Fibroblast of villous mesenchyme (primary cell): ENCODE results near the gene E2F8. TPM values are rescaled to one million over a fixed set of nuclear protein-coding genes. Genes with fewer than 3 reads are reported as not detected.

Source experiments
- DNase-seq: peaks from one replicate; pipeline ENCODE4 v3.0.0-alpha.2; 2010; ENCODE audit warnings: low read depth
- H3K4me3 ChIP-seq: 2 replicates; pipeline ENCODE4 v1.5.1; 2011; ENCODE audit warnings: low read depth, mild to moderate bottlenecking, low read length
- CTCF ChIP-seq: IDR thresholded peaks from 2 replicates; pipeline ENCODE4 v1.5.1; 2012; ENCODE audit warnings: low read depth, mild to moderate bottlenecking, low read length; ENCODE audit not compliant: insufficient read depth
- total RNA-seq: library from RNA; depleted of rRNA; stranded (reverse); fragments of >200 nt; gene quantifications from 2 replicates; pipeline ENCODE4 v1.2.3, GENCODE V29; 2012

The E2F8 gene
- total RNA-seq, 1 donor: 2.2 TPM

GRCh38 chr11:19187833-19188258 lies 52.9 kb downstream of the E2F8 start:
- DNase-seq: no peak
- no peak overlapping the region for H3K4me3 ChIP-seq
- no peak for TF ChIP-seq CTCF

- no peak for TF ChIP-seq CTCF
- DNase-seq: no peak
- no peak overlapping the region for H3K4me3 ChIP-seq
These were observed 53.5 kb downstream of the E2F8 start for GRCh38 chr11:19187114-19187832.

- DNase-seq: no peak
- H3K4me3 ChIP-seq: no peak overlapping the region
- TF ChIP-seq CTCF: no peak
These were observed 55.2 kb downstream of the E2F8 start for GRCh38 chr11:19185516-19186052.

- no peak for TF ChIP-seq CTCF
- DNase-seq: no peak
- H3K4me3 ChIP-seq: no peak overlapping the region
These were observed 55.7 kb downstream of the E2F8 start for GRCh38 chr11:19185036-19185435.

GRCh38 chr11:19183646-19184045 lies 57.1 kb downstream of the E2F8 start:
- no peak for TF ChIP-seq CTCF
- DNase-seq: no peak
- no peak overlapping the region for H3K4me3 ChIP-seq

- no peak overlapping the region for H3K4me3 ChIP-seq
- TF ChIP-seq CTCF: no peak
- no peak for DNase-seq
These were observed 59.0 kb downstream of the E2F8 start for GRCh38 chr11:19181531-19182261.
